ENCODE measurements around the gene FKBP10. TPM values are rescaled to one million over a fixed set of nuclear protein-coding genes. Genes with fewer than 3 reads are reported as not detected.

Gene FKBP10
- total RNA-seq, 1 donor from 2014 or later, result 81.6 TPM

GRCh38 chr17:41868568-41868967 is 55.8 kb downstream of the FKBP10 start:
- no peak overlapping the region for H3K4me3 ChIP-seq (ENCODE audit: low read depth, low read length)
- peaks cover 18% of the 10 kb centered on the region for H3K36me3 ChIP-seq (ENCODE audit: control insufficient read depth, insufficient read depth, low read length)
- FAIRE-seq (no peak), DNase-seq (ENCODE audit: low read depth) (no peak)
- no peaks in the 10 kb centered on the region for H3K27me3 ChIP-seq (ENCODE audit: control insufficient read depth, insufficient read depth, low read length)
- no peak for TF ChIP-seq CTCF (IDR thresholded peaks at IDR 0.05; ENCODE audit: insufficient read depth, low read length, severe bottlenecking)

GRCh38 chr17:41869426-41869825 is 56.6 kb downstream of the FKBP10 start:
- Histone ChIP-seq H3K4me3 (ENCODE audit: low read depth, low read length) (no peak overlapping the region), H3K27me3 (ENCODE audit: control insufficient read depth, insufficient read depth, low read length) (no peaks in the 10 kb centered on the region), H3K36me3 (ENCODE audit: control insufficient read depth, insufficient read depth, low read length) (peaks cover 24% of the 10 kb centered on the region)
- DNase-seq (ENCODE audit: low read depth) (peak; percentile 94), FAIRE-seq (no peak)
- no peak for TF ChIP-seq CTCF (IDR thresholded peaks at IDR 0.05; ENCODE audit: insufficient read depth, low read length, severe bottlenecking)

DNA sequence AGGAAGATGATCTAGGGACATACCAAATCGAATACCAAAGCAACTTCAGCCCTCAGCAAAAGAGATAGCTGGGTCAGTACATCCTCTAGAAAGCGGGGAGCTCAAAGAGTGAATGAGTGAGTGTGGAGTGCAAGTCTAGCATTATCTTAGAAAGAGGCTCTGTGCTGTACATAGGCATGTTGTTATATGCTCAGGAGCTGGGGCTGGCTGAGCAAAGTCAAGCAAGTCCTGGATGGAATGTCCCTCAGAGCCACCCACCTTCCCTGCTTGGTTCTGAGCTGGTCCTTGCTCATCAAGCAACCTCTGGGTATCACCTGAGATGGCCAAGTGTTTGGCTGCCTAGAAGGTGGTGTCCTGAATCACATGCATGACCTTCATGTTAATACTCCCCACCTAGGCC is 57.3 kb downstream of the FKBP10 start:
- peak; percentile 89 for DNase-seq (ENCODE audit: low read depth)
- FAIRE-seq, result no peak
- H3K4me3 ChIP-seq (ENCODE audit: low read depth, low read length), result no peak overlapping the region
- TF ChIP-seq CTCF (IDR thresholded peaks at IDR 0.05; ENCODE audit: insufficient read depth, low read length, severe bottlenecking), result no peak
- peaks cover 24% of the 10 kb centered on the region for H3K36me3 ChIP-seq (ENCODE audit: control insufficient read depth, insufficient read depth, low read length)
- no peaks in the 10 kb centered on the region for H3K27me3 ChIP-seq (ENCODE audit: control insufficient read depth, insufficient read depth, low read length)

- H3K27me3 ChIP-seq (ENCODE audit: control insufficient read depth, insufficient read depth, low read length), result no peaks in the 10 kb centered on the region
- H3K36me3 ChIP-seq (ENCODE audit: control insufficient read depth, insufficient read depth, low read length), result peaks cover 24% of the 10 kb centered on the region
- no peak overlapping the region for H3K4me3 ChIP-seq (ENCODE audit: low read depth, low read length)
- TF ChIP-seq CTCF (IDR thresholded peaks at IDR 0.05; ENCODE audit: insufficient read depth, low read length, severe bottlenecking), result no peak
- DNase-seq (ENCODE audit: low read depth), result peak; percentile 53
- FAIRE-seq, result no peak
Observed at GRCh38 chr17:41870627-41871026, 57.8 kb downstream of the FKBP10 start.

DNA sequence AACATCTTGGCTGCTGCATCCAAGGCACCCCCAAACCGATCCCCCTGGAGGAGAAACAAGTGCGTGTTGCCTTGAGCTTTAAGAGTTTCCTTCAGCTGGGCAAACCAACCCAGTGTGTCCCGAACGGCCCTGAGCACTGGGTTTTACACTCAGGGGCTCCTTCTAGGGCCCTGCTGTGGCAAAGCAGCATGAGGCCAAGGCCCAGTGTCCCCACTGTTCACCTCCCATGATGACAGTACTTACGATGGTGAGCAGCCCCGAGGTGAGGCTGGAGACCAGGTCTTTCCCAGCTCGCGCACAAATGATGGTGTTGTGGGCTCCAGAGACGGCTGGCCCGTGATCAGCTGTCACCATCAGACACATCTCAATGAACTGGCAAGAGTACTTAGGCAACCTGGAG is 59.0 kb downstream of the FKBP10 start:
- no peak overlapping the region for H3K4me3 ChIP-seq (ENCODE audit: low read depth, low read length)
- no peaks in the 10 kb centered on the region for H3K27me3 ChIP-seq (ENCODE audit: control insufficient read depth, insufficient read depth, low read length)
- no peak for TF ChIP-seq CTCF (IDR thresholded peaks at IDR 0.05; ENCODE audit: insufficient read depth, low read length, severe bottlenecking)
- H3K36me3 ChIP-seq (ENCODE audit: control insufficient read depth, insufficient read depth, low read length), result peaks cover 24% of the 10 kb centered on the region
- DNase-seq (ENCODE audit: low read depth) (no peak), FAIRE-seq (no peak)

Other genes with a start within 250 kb of the FKBP10 start
- gene KRT9, start 240.9 kb upstream of the FKBP10 start, total RNA-seq, result 0.26 and 0.51 TPM in 2 replicates
- 463 and 1,445 TPM in 2 replicates for gene KRT14, start 226.1 kb upstream of the FKBP10 start, total RNA-seq
- 1,390 and 10,131 TPM in 2 replicates for gene KRT16, start 200.2 kb upstream of the FKBP10 start, total RNA-seq
- gene KRT17, start 188.4 kb upstream of the FKBP10 start, total RNA-seq, result 25,286 and 30,463 TPM in 2 replicates
- 191 and 204 TPM in 2 replicates for gene EIF1, start 124.1 kb upstream of the FKBP10 start, total RNA-seq
- gene GAST, start 100.7 kb upstream of the FKBP10 start, total RNA-seq, result 0.90 TPM in 1 of 2 replicates, not detected in the other
- gene HAP1, start 78.4 kb upstream of the FKBP10 start, total RNA-seq, result 2.6 and 5.0 TPM in 2 replicates
- 227 and 407 TPM in 2 replicates for gene JUP, start 26.3 kb upstream of the FKBP10 start, total RNA-seq
- 32.1 and 47.1 TPM in 2 replicates for gene P3H4, start 1.1 kb upstream of the FKBP10 start, total RNA-seq
- gene NT5C3B, start 23.2 kb downstream of the FKBP10 start, total RNA-seq, result 81.2 and 124 TPM in 2 replicates
- gene KLHL10, start 24.8 kb downstream of the FKBP10 start, total RNA-seq, result under 0.01 and 0.13 TPM in 2 replicates
- 31.0 and 33.2 TPM in 2 replicates for gene KLHL11, start 52.4 kb downstream of the FKBP10 start, total RNA-seq
- 78.5 and 121 TPM in 2 replicates for gene ACLY, start 105.9 kb downstream of the FKBP10 start, total RNA-seq
- 0.13 and 0.26 TPM in 2 replicates for gene ODAD4, start 117.6 kb downstream of the FKBP10 start, total RNA-seq
- 16.3 and 32.4 TPM in 2 replicates for gene CNP, start 153.8 kb downstream of the FKBP10 start, total RNA-seq
- 47.7 and 77.2 TPM in 2 replicates for gene DNAJC7, start 204.4 kb downstream of the FKBP10 start, total RNA-seq
- 13.7 and 31.1 TPM in 2 replicates for gene NKIRAS2, start 207.1 kb downstream of the FKBP10 start, total RNA-seq
- gene C17orf113, start 237.6 kb downstream of the FKBP10 start, total RNA-seq, result 0.26 and 0.64 TPM in 2 replicates

Measured in bronchial epithelial cell (primary cell).